Measurements from ENCODE around the gene CYSRT1.

Gene CYSRT1

GRCh38 chr9:137252555-137253506, 27.9 kb downstream of the CYSRT1 start:
- no peak for DNase-seq (ENCODE audit: low read depth)

- DNase-seq (ENCODE audit: low read depth), result peak; percentile 21
Measured at GRCh38 chr9:137253717-137254623, 29.0 kb downstream of the CYSRT1 start.

GRCh38 chr9:137254624-137255447, 29.9 kb downstream of the CYSRT1 start, which contains the start of gene NELFB:
NELFB (plus strand) TSS chr9:137255327.
- peak; percentile 88 for DNase-seq (ENCODE audit: low read depth)

- peak; percentile 50 for DNase-seq (ENCODE audit: low read depth)
Measured at GRCh38 chr9:137255448-137256114, 30.6 kb downstream of the CYSRT1 start.

- no peak for DNase-seq (ENCODE audit: low read depth)
Measured at GRCh38 chr9:137256362-137256761, 31.4 kb downstream of the CYSRT1 start.

- DNase-seq (ENCODE audit: low read depth), result no peak
Measured at GRCh38 chr9:137256856-137257255, 31.9 kb downstream of the CYSRT1 start.

- DNase-seq (ENCODE audit: low read depth), result peak; percentile 54
Measured at GRCh38 chr9:137262173-137262908, 37.4 kb downstream of the CYSRT1 start.

GRCh38 chr9:137262909-137263285, 37.9 kb downstream of the CYSRT1 start:
- no peak for DNase-seq (ENCODE audit: low read depth)

- no peak for DNase-seq (ENCODE audit: low read depth)
Measured at GRCh38 chr9:137263506-137263905, 38.5 kb downstream of the CYSRT1 start.

- DNase-seq (ENCODE audit: low read depth), result no peak
Measured at GRCh38 chr9:137264067-137264466, 39.1 kb downstream of the CYSRT1 start.

- no peak for DNase-seq (ENCODE audit: low read depth)
Measured at GRCh38 chr9:137265496-137266161, 40.7 kb downstream of the CYSRT1 start.

GRCh38 chr9:137266162-137266527, 41.2 kb downstream of the CYSRT1 start:
- no peak for DNase-seq (ENCODE audit: low read depth)

GRCh38 chr9:137266585-137267453, 41.8 kb downstream of the CYSRT1 start:
- DNase-seq (ENCODE audit: low read depth), result no peak

GRCh38 chr9:137267933-137268355, 43.0 kb downstream of the CYSRT1 start:
- no peak for DNase-seq (ENCODE audit: low read depth)

GRCh38 chr9:137268538-137269201, 43.7 kb downstream of the CYSRT1 start:
- no peak for DNase-seq (ENCODE audit: low read depth)

GRCh38 chr9:137269231-137269772, 44.3 kb downstream of the CYSRT1 start:
- DNase-seq (ENCODE audit: low read depth), result peak; percentile 89

- no peak for DNase-seq (ENCODE audit: low read depth)
Measured at GRCh38 chr9:137270929-137271695, 46.1 kb downstream of the CYSRT1 start.

Data from EH (cell line).